Common myeloid progenitor, CD34-positive (primary cell): ENCODE measurements around the gene PLOD2.

Experiments
- CTCF ChIA-PET: fragments of 350-600 bp; sonication (Branson Sonifier 250); formaldehyde crosslinking; loops from one replicate; lab custom pipeline; 2021; ENCODE audit warnings: antibody characterized with exemption; lab: Charles Lee
- POLR2A ChIA-PET: fragments of 350-600 bp; sonication (Branson Sonifier 250); formaldehyde crosslinking; loops from one replicate; lab custom pipeline; 2021; ENCODE audit warnings: antibody characterized with exemption; lab: Charles Lee
- DNase-seq, 3 donors: peaks; one replicate each; pipeline versions ENCODE4 v3.0.0 to v3.0.0-alpha.2; 2013
- H3K27ac ChIP-seq, 2 experiments: 1 replicate in 1 of 2; 2 replicates in 1 of 2; pipeline ENCODE4 v1.7.0; 2013; ENCODE audit warnings: inconsistent platforms in 2 of 2, low read length in 2 of 2, mild to moderate bottlenecking in 2 of 2, low read depth in 1 of 2, moderate library complexity in 1 of 2; ENCODE audit not compliant: severe bottlenecking in 2 of 2, insufficient read depth in 1 of 2, poor library complexity in 1 of 2
- H3K27me3 ChIP-seq, 5 experiments: replicated peaks in 2 of 5; 1 replicate in 3 of 5; 2 replicates in 2 of 5; pipeline versions ENCODE4 v1.6.1 to v1.7.0; 2013; ENCODE audit warnings: low read length in 4 of 5, mild to moderate bottlenecking in 2 of 5, moderate library complexity in 2 of 5, inconsistent platforms in 1 of 5; ENCODE audit not compliant: insufficient read depth in 5 of 5, control insufficient read depth in 4 of 5
- H3K36me3 ChIP-seq, 4 experiments: 1 replicate in 2 of 4; 2 replicates in 2 of 4; pipeline versions ENCODE4 v1.6.1 to v1.7.0; 2013; ENCODE audit warnings: low read length in 3 of 4, control low read depth in 1 of 4, mild to moderate bottlenecking in 1 of 4; ENCODE audit not compliant: control insufficient read depth in 4 of 4, insufficient read depth in 4 of 4
- H3K4me1 ChIP-seq, 4 experiments: 1 replicate in 3 of 4; 2 replicates in 1 of 4; pipeline versions ENCODE4 v1.6.1 to v1.7.1; 2013; ENCODE audit warnings: low read length in 3 of 4, mild to moderate bottlenecking in 3 of 4, control low read depth in 1 of 4, inconsistent platforms in 1 of 4, moderate library complexity in 1 of 4; ENCODE audit not compliant: control insufficient read depth in 4 of 4, insufficient read depth in 4 of 4; ENCODE audit errors: control extremely low read depth in 1 of 4
- H3K4me3 ChIP-seq, 7 experiments: 1 replicate in 4 of 7; 2 replicates in 3 of 7; pipeline versions ENCODE4 v1.5.1 to v1.7.0; 2013; ENCODE audit warnings: mild to moderate bottlenecking in 7 of 7, low read length in 6 of 7, moderate library complexity in 6 of 7, inconsistent platforms in 2 of 7, low read depth in 2 of 7, control low read depth in 1 of 7; ENCODE audit not compliant: insufficient read depth in 4 of 7, control insufficient read depth in 1 of 7; ENCODE audit errors: extremely low read depth in 1 of 7
- H3K9me3 ChIP-seq, 5 experiments: 1 replicate in 4 of 5; 2 replicates in 1 of 5; pipeline versions ENCODE4 v1.6.1 to v1.7.1; 2013; ENCODE audit warnings: low read length in 4 of 5, mild to moderate bottlenecking in 2 of 5, inconsistent platforms in 1 of 5, low read depth in 1 of 5, moderate library complexity in 1 of 5; ENCODE audit not compliant: control insufficient read depth in 4 of 5, insufficient read depth in 2 of 5; ENCODE audit errors: control extremely low read depth in 1 of 5
- WGBS: methylation state at CpG from one replicate; pipeline ENCODE4 v1.1.5; 2013; ENCODE audit not compliant: insufficient coverage; 5-methylcytosine and 5-hydroxymethylcytosine counted together

Gene PLOD2

DNA sequence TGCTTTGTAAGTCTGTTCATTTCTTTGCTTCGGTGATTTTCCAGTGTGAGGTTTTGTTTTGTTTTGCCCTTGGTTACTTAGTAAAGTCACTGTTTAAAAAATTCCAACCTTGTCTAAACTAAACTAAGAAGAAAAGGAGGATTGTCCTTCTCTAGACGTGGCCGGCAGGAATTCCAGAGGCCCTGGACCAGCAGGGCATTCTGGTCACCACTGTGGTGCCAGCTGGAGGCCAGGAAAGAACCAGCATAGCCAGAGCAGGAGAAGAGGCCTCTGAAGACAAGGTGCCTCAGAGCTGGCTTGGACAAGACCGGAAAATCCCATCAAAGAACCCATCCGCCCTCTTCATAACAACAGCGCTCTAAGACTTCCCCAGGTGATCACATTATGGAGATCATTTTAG, 8.2 kb downstream of the PLOD2 start:
- ChIA-PET CTCF (interaction anchor here (1.5 kb wide), 1 partner anchor 35 kb away, joined by 5 read pairs; no protein-coding TSS in a partner anchor), POLR2A (no interaction called here)
- Histone ChIP-seq H3K36me3 (no peaks in the 10 kb centered on the region), H3K4me3 (no peak overlapping the region), H3K9me3 (no peaks in the 10 kb centered on the region), H3K27ac (peak overlapping the region in 1 of 2 experiments; percentile 9), H3K27me3 (no peaks in the 10 kb centered on the region), H3K4me1 (peaks cover 8 to 40% (median 15%) of the 10 kb centered on the region in 4 experiments)
- no peak for DNase-seq
- 93% methylated on average over 3 of the region's 6 CpGs for WGBS

DNA sequence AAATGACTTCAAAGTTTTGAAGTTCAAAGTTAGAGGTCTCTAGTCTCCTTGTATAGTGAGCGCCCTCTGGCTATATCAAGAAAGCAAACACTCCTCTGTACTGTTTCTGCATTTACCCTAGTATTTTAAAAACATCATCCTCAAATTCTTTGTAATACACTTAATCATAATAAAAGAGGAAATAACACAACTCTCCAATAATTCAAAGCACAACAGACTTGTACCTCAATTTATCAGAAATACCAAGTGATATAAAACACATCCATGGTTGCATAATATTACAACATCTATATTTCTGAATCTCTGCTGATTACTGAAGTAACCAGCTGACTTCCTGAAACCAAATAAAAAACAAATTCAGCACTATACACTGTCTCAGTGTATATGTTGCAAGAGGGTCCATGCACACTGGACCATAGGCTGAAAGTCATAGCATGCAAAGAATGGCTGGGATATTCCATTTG, 12.5 kb downstream of the PLOD2 start:
- ChIA-PET CTCF (interaction anchor here (1.2 to 1.6 kb wide), 2 partner anchors 12 to 83 kb away, joined by 3 to 4 read pairs; partner anchors contain the start of gene PLOD2), POLR2A (no interaction called here)
- Histone ChIP-seq H3K4me3 (no peak overlapping the region), H3K27ac (no peak overlapping the region), H3K4me1 (peaks cover 0 to 13% (median 3%) of the 10 kb centered on the region in 4 experiments), H3K27me3 (no peaks in the 10 kb centered on the region), H3K36me3 (no peaks in the 10 kb centered on the region), H3K9me3 (no peaks in the 10 kb centered on the region)
- no CpG with 5 or more reads among the region's 1 CpG for WGBS
- peak in 2 of 3 donors; percentile 28 to 45 for DNase-seq

DNA sequence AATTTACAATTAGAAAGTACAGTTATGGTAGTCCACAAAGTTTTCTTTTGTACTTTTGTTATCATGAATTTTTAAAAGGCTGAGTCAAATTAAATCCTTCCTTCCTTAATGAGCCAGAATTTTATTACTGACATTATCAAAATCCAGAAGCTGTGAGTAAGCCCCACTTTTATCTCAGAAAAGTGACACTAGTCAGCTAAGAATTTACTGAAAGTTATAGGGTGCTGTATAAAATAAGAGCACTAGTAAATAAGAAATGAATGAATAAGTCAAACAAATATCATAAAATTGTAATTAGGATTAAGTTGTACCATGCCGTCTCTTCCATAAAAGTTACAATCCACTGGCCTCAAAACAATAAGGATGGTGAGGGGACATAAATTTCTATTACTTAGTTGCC, 15.3 kb downstream of the PLOD2 start:
- Histone ChIP-seq H3K27ac (no peak overlapping the region), H3K4me1 (peaks cover 0 to 2% (median 0%) of the 10 kb centered on the region in 4 experiments), H3K4me3 (no peak overlapping the region), H3K9me3 (no peaks in the 10 kb centered on the region), H3K27me3 (no peaks in the 10 kb centered on the region), H3K36me3 (no peaks in the 10 kb centered on the region)
- CTCF ChIA-PET = interaction anchor here (0.9 to 1.1 kb wide), 2 partner anchors 11 to 14 kb away, joined by 3 read pairs; no protein-coding TSS in a partner anchor
- POLR2A ChIA-PET = no interaction called here
- DNase-seq = no peak
- no CpG with 5 or more reads among the region's 1 CpG for WGBS

DNA sequence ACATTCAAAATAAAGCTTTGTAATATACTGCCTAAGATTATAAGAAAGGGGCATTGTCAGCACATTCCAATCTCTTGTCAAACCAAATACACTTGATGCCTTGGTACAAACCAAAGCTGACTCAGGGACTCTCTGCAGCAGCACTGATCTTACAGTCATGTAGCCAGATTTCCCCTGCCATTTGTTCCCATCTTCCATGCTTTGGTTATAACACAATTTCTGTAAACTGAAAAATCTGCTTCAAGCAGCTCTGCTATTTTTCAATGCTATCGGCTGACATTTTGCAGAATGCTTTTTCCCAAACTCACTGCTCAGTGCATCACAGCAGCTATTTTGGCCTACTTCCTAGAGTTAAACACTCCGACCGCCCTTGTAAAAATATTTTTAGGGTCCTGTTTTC, 18.2 kb downstream of the PLOD2 start:
- Histone ChIP-seq H3K4me1 (no peaks in the 10 kb centered on the region), H3K27ac (no peak overlapping the region), H3K4me3 (no peak overlapping the region), H3K36me3 (no peaks in the 10 kb centered on the region), H3K9me3 (no peaks in the 10 kb centered on the region), H3K27me3 (no peaks in the 10 kb centered on the region)
- ChIA-PET POLR2A (no interaction called here), CTCF (interaction anchor here (0.8 to 1.2 kb wide), 3 partner anchors 14 to 46 kb away, joined by 3 read pairs; partner anchors contain the start of gene PLOD2)
- WGBS = 100% methylated on average over 1 of the region's 3 CpGs
- DNase-seq = no peak

DNA sequence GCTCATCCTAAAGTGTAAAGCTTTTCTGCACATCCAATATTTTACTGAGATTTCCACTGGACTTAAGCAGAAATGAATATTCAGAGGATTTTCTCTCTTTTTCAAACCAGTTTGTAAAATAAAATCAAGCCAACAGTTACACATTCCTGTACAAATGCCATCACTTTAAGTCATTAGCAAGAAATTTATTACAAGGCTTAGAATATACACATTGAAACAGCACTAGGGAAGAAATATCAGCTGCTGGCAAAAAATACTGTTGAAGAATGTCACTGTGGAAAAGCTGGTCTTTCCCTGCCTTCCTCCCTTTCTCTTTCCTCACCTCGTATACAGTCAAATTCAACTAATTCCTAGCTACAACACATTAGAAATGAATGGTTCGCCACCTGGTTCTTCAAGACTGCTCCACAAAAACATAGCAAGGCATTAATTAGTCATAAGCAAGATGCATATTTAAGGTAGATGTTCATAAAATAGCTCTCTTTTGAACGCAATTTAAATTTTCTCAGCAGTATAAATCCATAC, 21.3 kb downstream of the PLOD2 start:
- H3K36me3 ChIP-seq = no peaks in the 10 kb centered on the region
- no peak overlapping the region for H3K4me3 ChIP-seq
- WGBS = 100% methylated on average over 1 of the region's 3 CpGs
- no peaks in the 10 kb centered on the region for H3K4me1 ChIP-seq
- CTCF ChIA-PET = interaction anchor here (1.2 kb wide), 1 partner anchor 50 kb away, joined by 3 read pairs; no protein-coding TSS in a partner anchor
- no peak overlapping the region for H3K27ac ChIP-seq
- POLR2A ChIA-PET = no interaction called here
- no peaks in the 10 kb centered on the region for H3K27me3 ChIP-seq
- peaks cover 0 to 4% (median 0%) of the 10 kb centered on the region in 5 experiments for H3K9me3 ChIP-seq
- DNase-seq = no peak

DNA sequence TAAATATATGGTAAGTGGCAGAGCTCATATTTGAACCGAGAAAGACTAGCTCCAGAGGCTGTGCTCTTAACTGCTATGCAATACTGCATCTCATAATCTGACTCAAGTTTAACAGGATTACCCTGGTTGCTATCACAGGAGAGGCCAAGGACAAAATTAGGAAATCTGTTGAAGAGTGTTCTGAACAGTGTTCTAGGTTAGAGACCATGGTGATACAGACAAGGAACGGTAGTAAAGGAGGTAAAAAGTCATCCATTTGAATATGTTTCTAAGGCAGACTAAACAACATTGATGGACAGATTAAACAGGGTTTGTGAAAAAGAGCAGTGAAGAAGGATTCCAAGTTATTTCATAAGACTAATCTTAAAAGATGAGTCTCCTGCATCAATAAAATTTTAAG, 22.1 kb downstream of the PLOD2 start:
- Histone ChIP-seq H3K9me3 (peaks cover 0 to 4% (median 0%) of the 10 kb centered on the region in 5 experiments), H3K4me3 (no peak overlapping the region), H3K27ac (no peak overlapping the region), H3K36me3 (no peaks in the 10 kb centered on the region), H3K27me3 (no peaks in the 10 kb centered on the region), H3K4me1 (no peaks in the 10 kb centered on the region)
- 100% methylated on average over 1 of the region's 2 CpGs for WGBS
- DNase-seq = no peak
- ChIA-PET POLR2A (no interaction called here), CTCF (interaction anchor here (1.1 to 1.8 kb wide), 3 partner anchors 16 to 51 kb away, joined by 3 to 4 read pairs (median 3); no protein-coding TSS in a partner anchor)

DNA sequence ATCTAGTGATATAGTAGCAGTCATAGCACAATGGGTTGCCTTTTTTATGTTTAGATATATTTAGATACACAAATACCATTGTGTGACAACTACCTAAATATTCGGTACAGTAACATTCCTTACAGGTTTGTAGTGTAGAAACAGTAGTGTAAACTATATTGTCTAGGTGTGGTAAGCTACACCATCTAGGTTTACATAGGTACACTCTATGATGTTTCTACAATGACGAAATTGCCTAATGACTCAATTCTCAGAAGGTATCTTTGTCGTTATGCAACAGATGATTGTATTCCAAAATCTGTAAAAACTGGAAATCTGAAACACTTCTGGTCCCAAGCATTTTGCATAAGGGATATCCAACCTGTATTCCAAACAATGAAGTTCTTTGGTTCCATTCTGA, 24.3 kb downstream of the PLOD2 start:
- no peak overlapping the region for H3K4me3 ChIP-seq
- CTCF ChIA-PET = interaction anchor here (1.3 to 1.6 kb wide), 2 partner anchors 34 to 54 kb away, joined by 3 read pairs; no protein-coding TSS in a partner anchor
- no peaks in the 10 kb centered on the region for H3K27me3 ChIP-seq
- H3K27ac ChIP-seq = no peak overlapping the region
- H3K4me1 ChIP-seq = no peaks in the 10 kb centered on the region
- POLR2A ChIA-PET = no interaction called here
- H3K9me3 ChIP-seq = peaks cover 0 to 4% (median 0%) of the 10 kb centered on the region in 5 experiments
- no peak for DNase-seq
- 100% methylated on average over 2 of the region's 3 CpGs for WGBS
- H3K36me3 ChIP-seq = no peaks in the 10 kb centered on the region
